Measurements from ENCODE around the gene SPG11.

GRCh38 chr15:44676676-44677075 lies 13.2 kb upstream of the SPG11 start:
- TF ChIP-seq, protein P1, sequence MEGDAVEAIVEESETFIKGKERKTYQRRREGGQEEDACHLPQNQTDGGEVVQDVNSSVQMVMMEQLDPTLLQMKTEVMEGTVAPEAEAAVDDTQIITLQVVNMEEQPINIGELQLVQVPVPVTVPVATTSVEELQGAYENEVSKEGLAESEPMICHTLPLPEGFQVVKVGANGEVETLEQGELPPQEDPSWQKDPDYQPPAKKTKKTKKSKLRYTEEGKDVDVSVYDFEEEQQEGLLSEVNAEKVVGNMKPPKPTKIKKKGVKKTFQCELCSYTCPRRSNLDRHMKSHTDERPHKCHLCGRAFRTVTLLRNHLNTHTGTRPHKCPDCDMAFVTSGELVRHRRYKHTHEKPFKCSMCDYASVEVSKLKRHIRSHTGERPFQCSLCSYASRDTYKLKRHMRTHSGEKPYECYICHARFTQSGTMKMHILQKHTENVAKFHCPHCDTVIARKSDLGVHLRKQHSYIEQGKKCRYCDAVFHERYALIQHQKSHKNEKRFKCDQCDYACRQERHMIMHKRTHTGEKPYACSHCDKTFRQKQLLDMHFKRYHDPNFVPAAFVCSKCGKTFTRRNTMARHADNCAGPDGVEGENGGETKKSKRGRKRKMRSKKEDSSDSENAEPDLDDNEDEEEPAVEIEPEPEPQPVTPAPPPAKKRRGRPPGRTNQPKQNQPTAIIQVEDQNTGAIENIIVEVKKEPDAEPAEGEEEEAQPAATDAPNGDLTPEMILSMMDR (IDR thresholded peaks at IDR 0.05; ENCODE audit: low read depth, low read length), result no peak
- TF ChIP-seq EZH2phosphoT487 (IDR thresholded peaks at IDR 0.05; ENCODE audit: low read depth), result no peak

Measured in OCI-LY3 (cell line).